H9 (cell line): ENCODE data around the gene TNXB. TPM values are rescaled to one million over a fixed set of nuclear protein-coding genes. Genes with fewer than 3 reads are reported as not detected.

ENCODE experiments used
- DNase-seq: peaks from one replicate; pipeline ENCODE4 v3.0.0-alpha.2; 2017
- H2AFZ ChIP-seq: one replicate; pipeline ENCODE4 v1.6.1; 2013; ENCODE audit warnings: mild to moderate bottlenecking, low read length, control low read depth, moderate library complexity
- H2AK5ac ChIP-seq: 2 replicates; pipeline ENCODE4 v1.6.1; 2013; ENCODE audit warnings: low read length, control low read depth, mixed read lengths; ENCODE audit not compliant: insufficient read length
- H2BK120ac ChIP-seq: one replicate; pipeline ENCODE4 v1.6.1; 2013; ENCODE audit warnings: low read depth, mild to moderate bottlenecking, low read length, control low read depth, inconsistent platforms; ENCODE audit not compliant: poor library complexity, severe bottlenecking
- H2BK12ac ChIP-seq: 2 replicates; pipeline ENCODE4 v1.6.1; 2013; ENCODE audit warnings: low read length, control low read depth, mixed read lengths, low read depth; ENCODE audit not compliant: insufficient read length
- H2BK15ac ChIP-seq: 2 replicates; pipeline ENCODE4 v1.6.1; 2013; ENCODE audit warnings: low read depth, low read length, control low read depth
- H2BK20ac ChIP-seq: one replicate; pipeline ENCODE4 v1.6.1; 2013; ENCODE audit warnings: low read depth, mild to moderate bottlenecking, low read length, control low read depth, inconsistent platforms; ENCODE audit not compliant: poor library complexity, severe bottlenecking
- H2BK5ac ChIP-seq: 2 replicates; pipeline ENCODE4 v1.6.1; 2013; ENCODE audit warnings: low read length, control low read depth, mixed read lengths; ENCODE audit not compliant: insufficient read length
- H3K14ac ChIP-seq: 2 replicates; pipeline ENCODE4 v1.6.1; 2013; ENCODE audit warnings: low read length, control low read depth; ENCODE audit not compliant: insufficient read depth
- H3K18ac ChIP-seq: 2 replicates; pipeline ENCODE4 v1.6.1; 2013; ENCODE audit warnings: low read depth, mild to moderate bottlenecking, mixed read lengths, low read length, control low read depth; ENCODE audit not compliant: insufficient read length
- H3K23ac ChIP-seq: 2 replicates; pipeline ENCODE4 v1.6.1; 2013; ENCODE audit warnings: low read length, control low read depth, mixed read lengths, low read depth; ENCODE audit not compliant: insufficient read length
- H3K23me2 ChIP-seq: 2 replicates; pipeline ENCODE4 v1.6.1; 2013; ENCODE audit warnings: low read depth, mild to moderate bottlenecking, mixed read lengths, low read length, control low read depth; ENCODE audit not compliant: insufficient read length, poor library complexity, severe bottlenecking
- H3K27ac ChIP-seq: 2 replicates; pipeline ENCODE4 v1.5.1; 2013; ENCODE audit warnings: low read length, control low read depth, mixed read lengths, low read depth; ENCODE audit not compliant: insufficient read length
- H3K27me3 ChIP-seq: 2 replicates; pipeline ENCODE4 v1.6.1; 2013; ENCODE audit warnings: low read length, control low read depth, inconsistent platforms; ENCODE audit not compliant: insufficient read depth
- H3K4ac ChIP-seq: 2 replicates; pipeline ENCODE4 v1.6.1; 2013; ENCODE audit warnings: low read depth, mild to moderate bottlenecking, control low read depth, inconsistent platforms, low read length, moderate library complexity
- H3K4me1 ChIP-seq: 2 replicates; pipeline ENCODE4 v1.6.1; 2013; ENCODE audit warnings: low read length, control low read depth, inconsistent platforms; ENCODE audit not compliant: insufficient read depth
- H3K4me2 ChIP-seq: 2 replicates; pipeline ENCODE4 v1.6.1; 2013; ENCODE audit warnings: low read length, control low read depth, mixed read lengths; ENCODE audit not compliant: insufficient read length, insufficient read depth
- H3K56ac ChIP-seq: 2 replicates; pipeline ENCODE4 v1.6.1; 2013; ENCODE audit warnings: low read depth, mild to moderate bottlenecking, mixed read lengths, low read length, control low read depth; ENCODE audit not compliant: insufficient read length
- H3K79me1 ChIP-seq: 2 replicates; pipeline ENCODE4 v1.6.1; 2013; ENCODE audit warnings: low read depth, mild to moderate bottlenecking, moderate library complexity, low read length, control low read depth, inconsistent platforms; ENCODE audit not compliant: insufficient read depth, poor library complexity, severe bottlenecking
- H3K79me2 ChIP-seq: 2 replicates; pipeline ENCODE4 v1.6.1; 2013; ENCODE audit warnings: low read length, control low read depth, inconsistent platforms; ENCODE audit not compliant: insufficient read depth
- H3K9ac ChIP-seq: 2 replicates; pipeline ENCODE4 v1.6.1; 2013; ENCODE audit warnings: low read length, control low read depth, mixed read lengths; ENCODE audit not compliant: insufficient read length; ENCODE audit errors: extremely low read depth
- H3K9me3 ChIP-seq: one replicate; pipeline ENCODE4 v1.6.1; 2013; ENCODE audit warnings: low read depth, low read length, inconsistent platforms; ENCODE audit not compliant: control insufficient read depth
- H3T11ph ChIP-seq: one replicate; pipeline ENCODE4 v1.6.1; 2013; ENCODE audit warnings: mild to moderate bottlenecking, low read length, control low read depth, inconsistent platforms
- H4K20me1 ChIP-seq: one replicate; pipeline ENCODE4 v1.6.1; 2013; ENCODE audit not compliant: control insufficient read depth, insufficient read length, insufficient read depth
- H4K5ac ChIP-seq: 2 replicates; pipeline ENCODE4 v1.6.1; 2013; ENCODE audit warnings: low read depth, mild to moderate bottlenecking, mixed read lengths, low read length, control low read depth; ENCODE audit not compliant: insufficient read length
- H4K8ac ChIP-seq: replicated peaks from 2 replicates; pipeline ENCODE4 v1.6.1; 2013; ENCODE audit warnings: low read length, control low read depth, mixed read lengths, low read depth; ENCODE audit not compliant: insufficient read length
- H4K91ac ChIP-seq: 2 replicates; pipeline ENCODE4 v1.6.1; 2013; ENCODE audit warnings: low read depth, mild to moderate bottlenecking, moderate library complexity, mixed read lengths, low read length, control low read depth; ENCODE audit not compliant: insufficient read length
- H3K27ac Mint-ChIP-seq, 3 experiments: 2 replicates in 2 of 3; 3 replicates in 1 of 3; pipeline ENCODE4 v1.8.0; 2020 to 2021; ENCODE audit warnings: mixed read lengths in 3 of 3, mild to moderate bottlenecking in 1 of 3, moderate library complexity in 1 of 3
- H3K27me3 Mint-ChIP-seq: 2 replicates; pipeline ENCODE4 v1.8.0; 2021; ENCODE audit warnings: low read depth, mild to moderate bottlenecking, moderate library complexity, mixed read lengths
- H3K36me3 Mint-ChIP-seq, 3 experiments: 2 replicates in 2 of 3; 3 replicates in 1 of 3; pipeline ENCODE4 v1.8.0; 2020 to 2021; ENCODE audit warnings: low read depth in 3 of 3, mixed read lengths in 3 of 3; ENCODE audit not compliant: insufficient read depth in 1 of 3
- H3K4me1 Mint-ChIP-seq, 2 experiments: 2 replicates each; pipeline ENCODE4 v1.8.0; 2020; ENCODE audit warnings: mixed read lengths in 2 of 2
- H3K4me3 Mint-ChIP-seq, 2 experiments: 2 replicates in 1 of 2; 3 replicates in 1 of 2; pipeline ENCODE4 v1.8.0; 2020 to 2021; ENCODE audit warnings: mild to moderate bottlenecking in 2 of 2, mixed read lengths in 2 of 2, moderate library complexity in 1 of 2
- H3K9me3 Mint-ChIP-seq, 2 experiments: 2 replicates in 1 of 2; 3 replicates in 1 of 2; pipeline ENCODE4 v1.8.0; 2020; ENCODE audit warnings: mild to moderate bottlenecking in 2 of 2, mixed read lengths in 2 of 2, moderate library complexity in 1 of 2
- WGBS: extraction: QIAGEN DNeasy Blood & Tissue Kit; methylation state at CpG from one replicate; pipeline ENCODE4 v1.1.7; 2013; ENCODE audit warnings: missing lambda C conversion rate, low lambda C conversion rate, mixed read lengths; ENCODE audit not compliant: insufficient read length; ENCODE audit errors: extremely low coverage; 5-methylcytosine and 5-hydroxymethylcytosine counted together
- total RNA-seq: library from RNA; stranded (reverse); gene quantifications from 2 replicates; pipeline ENCODE4 v1.2.1, GENCODE V29; 2021
- TF ChIP-seq, protein P1 (sequence below): fragments of 200-600 bp; sonication (generic); conservative IDR thresholded peaks from 3 replicates; pipeline ENCODE4 v1.8.0; 2021; ENCODE audit warnings: antibody characterized with exemption, mild to moderate bottlenecking

The TNXB gene
- total RNA-seq, 1 experiment from 2014 or later = 5.0 TPM

DNA sequence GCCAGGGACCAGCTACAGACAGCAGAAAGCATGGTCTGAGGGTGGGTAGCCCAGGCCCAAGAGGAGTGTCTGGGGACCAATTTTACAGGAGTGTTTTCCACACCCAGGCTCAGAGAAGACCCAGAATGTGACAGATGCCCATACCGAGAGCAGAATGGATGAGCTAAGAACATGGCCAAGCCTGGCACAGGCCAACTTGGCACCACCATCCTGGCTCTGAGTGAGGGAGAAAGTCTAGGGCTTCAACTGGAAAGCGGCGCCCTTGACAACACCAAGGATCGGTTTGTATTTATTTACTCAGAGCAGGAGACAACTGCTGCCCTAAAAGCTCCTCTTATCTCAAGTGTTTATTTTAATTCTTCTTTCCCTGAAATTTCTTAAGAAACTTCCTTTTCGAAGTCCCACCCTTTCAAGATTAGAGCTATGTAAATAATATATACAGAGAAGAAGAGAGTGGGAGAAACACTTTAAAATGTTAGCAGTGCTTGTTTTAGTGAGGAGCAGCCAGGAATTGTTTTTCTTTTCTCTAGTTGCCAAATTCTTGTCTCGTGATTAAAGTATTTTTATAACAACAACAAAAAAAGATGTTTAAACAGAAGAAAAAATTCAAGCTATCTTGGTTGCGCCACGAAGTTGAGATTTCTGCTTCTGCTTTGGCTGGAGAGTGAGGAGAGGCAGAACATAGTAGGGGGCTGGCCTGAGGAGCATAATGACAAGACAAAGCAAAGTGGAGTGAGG lies 16.2 kb downstream of the TNXB start:
- no peak overlapping the region for H2AK5ac ChIP-seq
- H4K5ac ChIP-seq = no peak overlapping the region
- no peak overlapping the region for H2AFZ ChIP-seq
- Mint-ChIP-seq H3K27me3 (peaks cover 4% of the 10 kb centered on the region), H3K9me3 (no peaks in the 10 kb centered on the region), H3K4me1 (peaks cover 6 to 11% of the 10 kb centered on the region in 2 experiments), H3K4me3 (no peak overlapping the region), H3K27ac (no peak overlapping the region; a peak in 1 of 7 replicates), H3K36me3 (no peaks in the 10 kb centered on the region; a peak in 1 of 7 replicates)
- no peak overlapping the region for H4K8ac ChIP-seq
- H3K9me3 ChIP-seq = no peaks in the 10 kb centered on the region
- H3K14ac ChIP-seq = no peak overlapping the region
- H2BK5ac ChIP-seq = no peak overlapping the region
- no peak overlapping the region for H2BK15ac ChIP-seq
- no peak overlapping the region for H3K4ac ChIP-seq
- no peak overlapping the region for H2BK20ac ChIP-seq
- no CpG with 5 or more reads among the region's 8 CpGs for WGBS
- no peak overlapping the region for H3K18ac ChIP-seq
- H3K4me1 ChIP-seq = no peaks in the 10 kb centered on the region
- no peaks in the 10 kb centered on the region for H3K27me3 ChIP-seq
- no peak overlapping the region for H2BK12ac ChIP-seq
- H3K56ac ChIP-seq = no peak overlapping the region
- no peak overlapping the region for H3K23ac ChIP-seq
- no peak overlapping the region for H4K91ac ChIP-seq
- H4K20me1 ChIP-seq = no peaks in the 10 kb centered on the region
- no peaks in the 10 kb centered on the region for H3K79me2 ChIP-seq
- no peak overlapping the region for H3K27ac ChIP-seq
- no peak overlapping the region for H2BK120ac ChIP-seq
- no peak overlapping the region for H3K9ac ChIP-seq
- H3K79me1 ChIP-seq = no peaks in the 10 kb centered on the region
- H3K23me2 ChIP-seq = no peaks in the 10 kb centered on the region
- TF ChIP-seq, protein P1, sequence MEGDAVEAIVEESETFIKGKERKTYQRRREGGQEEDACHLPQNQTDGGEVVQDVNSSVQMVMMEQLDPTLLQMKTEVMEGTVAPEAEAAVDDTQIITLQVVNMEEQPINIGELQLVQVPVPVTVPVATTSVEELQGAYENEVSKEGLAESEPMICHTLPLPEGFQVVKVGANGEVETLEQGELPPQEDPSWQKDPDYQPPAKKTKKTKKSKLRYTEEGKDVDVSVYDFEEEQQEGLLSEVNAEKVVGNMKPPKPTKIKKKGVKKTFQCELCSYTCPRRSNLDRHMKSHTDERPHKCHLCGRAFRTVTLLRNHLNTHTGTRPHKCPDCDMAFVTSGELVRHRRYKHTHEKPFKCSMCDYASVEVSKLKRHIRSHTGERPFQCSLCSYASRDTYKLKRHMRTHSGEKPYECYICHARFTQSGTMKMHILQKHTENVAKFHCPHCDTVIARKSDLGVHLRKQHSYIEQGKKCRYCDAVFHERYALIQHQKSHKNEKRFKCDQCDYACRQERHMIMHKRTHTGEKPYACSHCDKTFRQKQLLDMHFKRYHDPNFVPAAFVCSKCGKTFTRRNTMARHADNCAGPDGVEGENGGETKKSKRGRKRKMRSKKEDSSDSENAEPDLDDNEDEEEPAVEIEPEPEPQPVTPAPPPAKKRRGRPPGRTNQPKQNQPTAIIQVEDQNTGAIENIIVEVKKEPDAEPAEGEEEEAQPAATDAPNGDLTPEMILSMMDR = no peak
- DNase-seq = no peak
- no peak overlapping the region for H3T11ph ChIP-seq
- H3K4me2 ChIP-seq = no peak overlapping the region
